Choroid plexus epithelial cell (primary cell): Measurements from ENCODE around the gene MLEC.

Source experiments
- DNase-seq: peaks from one replicate; pipeline ENCODE4 v3.0.0-alpha.2; 2010; ENCODE audit warnings: low read depth
- H3K4me3 ChIP-seq: 2 replicates; pipeline ENCODE4 v1.5.1; 2011; ENCODE audit warnings: low read depth, mild to moderate bottlenecking, control low read depth, low read length, moderate library complexity
- TF ChIP-seq, protein P1 (sequence below): conservative IDR thresholded peaks from 2 replicates; pipeline ENCODE4 v1.5.1; 2011; ENCODE audit warnings: low read depth, mild to moderate bottlenecking, control low read depth, inconsistent platforms, low read length, moderate library complexity

Gene MLEC

GRCh38 chr12:120703311-120703942 lies 16.5 kb downstream of the MLEC start:
- no peak for DNase-seq
- H3K4me3 ChIP-seq, result no peak overlapping the region
- TF ChIP-seq, protein P1, sequence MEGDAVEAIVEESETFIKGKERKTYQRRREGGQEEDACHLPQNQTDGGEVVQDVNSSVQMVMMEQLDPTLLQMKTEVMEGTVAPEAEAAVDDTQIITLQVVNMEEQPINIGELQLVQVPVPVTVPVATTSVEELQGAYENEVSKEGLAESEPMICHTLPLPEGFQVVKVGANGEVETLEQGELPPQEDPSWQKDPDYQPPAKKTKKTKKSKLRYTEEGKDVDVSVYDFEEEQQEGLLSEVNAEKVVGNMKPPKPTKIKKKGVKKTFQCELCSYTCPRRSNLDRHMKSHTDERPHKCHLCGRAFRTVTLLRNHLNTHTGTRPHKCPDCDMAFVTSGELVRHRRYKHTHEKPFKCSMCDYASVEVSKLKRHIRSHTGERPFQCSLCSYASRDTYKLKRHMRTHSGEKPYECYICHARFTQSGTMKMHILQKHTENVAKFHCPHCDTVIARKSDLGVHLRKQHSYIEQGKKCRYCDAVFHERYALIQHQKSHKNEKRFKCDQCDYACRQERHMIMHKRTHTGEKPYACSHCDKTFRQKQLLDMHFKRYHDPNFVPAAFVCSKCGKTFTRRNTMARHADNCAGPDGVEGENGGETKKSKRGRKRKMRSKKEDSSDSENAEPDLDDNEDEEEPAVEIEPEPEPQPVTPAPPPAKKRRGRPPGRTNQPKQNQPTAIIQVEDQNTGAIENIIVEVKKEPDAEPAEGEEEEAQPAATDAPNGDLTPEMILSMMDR, result no peak

DNA sequence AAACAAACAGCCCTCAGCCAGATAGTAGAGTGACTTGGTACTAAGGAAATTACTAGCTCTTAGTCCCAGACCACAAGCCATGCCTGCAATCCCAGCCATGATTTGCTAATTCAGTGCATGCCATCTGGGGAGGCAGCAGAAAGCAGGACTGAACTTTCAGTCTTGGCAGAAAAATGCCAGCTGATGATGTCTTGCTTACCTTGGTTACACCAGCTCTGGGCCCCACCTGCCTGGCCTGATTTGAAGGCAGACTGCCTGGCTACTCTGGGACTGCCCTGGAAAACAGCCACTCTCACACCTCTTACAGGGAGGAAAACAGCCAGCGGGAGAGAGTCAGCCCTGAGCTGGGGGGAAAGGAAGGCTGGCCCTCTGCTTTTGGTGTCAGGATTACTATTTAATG lies 18.7 kb downstream of the MLEC start:
- H3K4me3 ChIP-seq, result no peak overlapping the region
- TF ChIP-seq, protein P1, result no peak
- no peak for DNase-seq

DNA sequence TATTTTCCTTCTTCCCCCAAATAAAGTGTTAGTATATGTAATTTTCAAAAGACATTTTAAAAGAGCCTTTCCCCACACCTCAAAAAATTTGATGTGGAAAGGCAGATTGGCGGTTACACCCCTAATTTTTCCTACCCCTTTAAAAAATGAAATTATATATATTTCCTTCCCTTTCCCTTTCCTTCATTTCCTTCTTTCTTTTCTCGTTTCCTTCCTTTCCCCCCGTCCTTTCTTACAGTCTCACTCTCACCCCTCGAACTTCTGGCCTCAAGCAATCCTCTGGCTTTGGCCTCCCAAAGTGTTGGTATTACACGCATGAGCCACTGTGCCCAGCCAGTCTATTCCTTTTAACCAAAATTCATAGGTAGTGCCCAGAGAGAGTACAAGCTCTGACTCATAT lies 19.1 kb downstream of the MLEC start:
- no peak overlapping the region for H3K4me3 ChIP-seq
- no peak for DNase-seq
- TF ChIP-seq, protein P1, result no peak

DNA sequence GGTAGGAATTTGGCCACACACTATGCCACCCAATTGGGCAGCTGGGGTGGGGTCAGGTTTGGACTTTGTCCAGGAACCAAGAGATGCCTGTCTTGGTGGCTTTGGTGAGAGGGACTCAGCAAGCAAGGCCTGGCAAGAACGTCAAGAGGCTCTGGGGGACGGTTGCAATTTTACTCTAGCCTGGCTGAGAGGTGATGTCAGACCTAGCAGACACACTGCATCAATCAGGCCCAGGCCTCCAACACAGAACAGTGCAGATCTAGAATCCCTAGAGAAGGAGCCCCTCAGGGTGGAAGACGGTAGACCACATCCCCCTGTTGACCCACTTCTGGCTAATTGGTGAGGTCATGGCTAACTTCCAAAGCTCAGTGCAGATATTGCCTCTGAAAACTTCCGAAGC lies 21.7 kb downstream of the MLEC start:
- DNase-seq, result no peak
- TF ChIP-seq, protein P1, result no peak
- no peak overlapping the region for H3K4me3 ChIP-seq

DNA sequence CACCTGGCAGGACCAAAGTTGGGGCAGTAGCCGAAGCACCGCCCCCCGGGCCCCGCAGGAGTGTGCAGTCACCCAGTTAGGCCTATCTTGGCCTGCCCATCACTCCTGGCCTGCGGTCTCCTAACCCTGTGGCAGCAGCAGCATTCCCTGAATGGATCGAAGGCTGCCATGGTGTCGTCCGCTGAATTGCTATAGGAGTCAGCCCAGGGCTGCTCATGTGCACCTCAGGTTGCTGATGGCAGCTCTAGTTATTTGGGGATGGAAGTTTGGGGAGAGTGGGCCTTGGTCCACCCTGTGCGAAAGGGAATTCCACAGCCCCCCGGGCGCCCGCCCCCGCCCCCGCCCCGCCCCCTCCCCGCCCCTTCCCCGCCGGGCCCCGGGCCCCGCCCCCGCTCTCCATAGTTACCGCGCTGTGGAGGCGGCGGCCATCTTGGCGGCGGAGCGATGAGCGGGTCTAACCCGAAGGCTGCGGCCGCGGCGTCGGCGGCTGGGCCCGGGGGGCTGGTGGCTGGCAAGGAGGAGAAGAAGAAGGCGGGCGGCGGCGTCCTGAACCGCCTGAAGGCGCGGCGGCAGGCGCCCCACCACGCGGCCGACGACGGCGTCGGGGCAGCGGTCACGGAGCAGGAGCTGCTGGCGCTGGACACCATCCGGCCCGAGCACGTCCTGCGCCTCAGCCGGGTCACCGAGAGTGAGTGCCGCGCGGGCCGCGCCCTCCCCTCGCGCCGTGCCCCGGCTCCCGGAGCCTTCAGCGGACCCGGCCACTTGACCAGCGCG lies 23.3 kb downstream of the MLEC start, which contains the start of gene UNC119B:
Gene UNC119B, plus strand, starts transcription at position 428 of the 774 bp plus-strand sequence. Its CDS starts 17 bp downstream, at position 445.
- peak; percentile 47 for DNase-seq
- peak within 1 kb of the TSS; percentile 72 for H3K4me3 ChIP-seq
- TF ChIP-seq, protein P1, result no peak

DNA sequence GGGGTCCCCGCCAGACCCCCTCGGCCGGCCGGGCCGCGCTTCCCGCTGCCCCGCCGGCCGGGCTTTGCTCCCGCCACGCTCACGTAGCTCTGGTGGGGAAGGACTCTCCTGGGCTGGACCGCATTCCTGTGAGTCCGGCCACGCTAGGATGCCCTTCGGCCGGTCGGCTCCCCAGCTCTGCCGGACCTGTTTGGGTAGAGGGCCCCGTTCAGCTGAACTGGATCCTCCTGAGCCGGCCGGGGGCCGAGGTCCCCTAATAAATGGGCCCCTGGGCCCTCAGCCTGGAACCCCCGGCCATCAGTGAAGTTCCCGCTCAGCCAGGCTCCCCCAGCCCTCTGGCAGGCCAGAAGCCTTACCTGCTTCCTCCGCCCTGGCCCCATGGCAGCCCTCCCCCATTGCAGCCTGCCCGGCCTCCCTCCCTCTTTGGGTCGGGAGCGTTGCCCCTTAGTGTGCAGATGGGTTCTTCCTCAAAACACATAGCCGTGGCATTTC lies 23.9 kb downstream of the MLEC start:
- TF ChIP-seq, protein P1, result no peak
- peak overlapping the region; percentile 72 for H3K4me3 ChIP-seq
- DNase-seq, result no peak

- TF ChIP-seq, protein P1, result no peak
- peak overlapping the region; percentile 72 for H3K4me3 ChIP-seq
- no peak for DNase-seq
Observed at GRCh38 chr12:120711411-120711810, 24.5 kb downstream of the MLEC start.
